ENCODE data around the gene CTNNA2. TPM values are rescaled to one million over a fixed set of nuclear protein-coding genes. Genes with fewer than 3 reads are reported as not detected.

CTNNA2 gene
- total and polyA plus RNA-seq, 11 donors, result 0.20 to 0.81 TPM; not detected in 9

GRCh38 chr2:80420530-80421208 lies 907.8 kb downstream of the CTNNA2 start:
- Histone ChIP-seq H3K27ac (no peak overlapping the region), H3K27me3 (no peaks in the 10 kb centered on the region), H3K4me1 (peaks cover 0 to 5% (median 0%) of the 10 kb centered on the region in 12 donors), H3K36me3 (no peaks in the 10 kb centered on the region), H3K4me3 (no peak overlapping the region), H3K9me3 (peaks cover 0 to 11% (median 0%) of the 10 kb centered on the region in 12 donors)
- WGBS, 4 donors, result 57 to 69% (median 59%) methylated on average over 6 of the region's 6 CpGs
- ATAC-seq (no peak), DNase-seq (no peak)
- TF ChIP-seq CTCF (IDR thresholded peaks at IDR 0.05) (no peak), POLR2A (IDR thresholded peaks at IDR 0.05) (no peak)
- intact Hi-C loops (cut with DNase I), result no loop called here

GRCh38 chr2:80429251-80429650 lies 916.4 kb downstream of the CTNNA2 start:
- intact Hi-C loops (cut with DNase I), result loop anchor here in 1 of 10 donors (5.0 kb wide), 1 partner anchor 102 kb away; no protein-coding TSS in a partner anchor
- Histone ChIP-seq H3K27ac (no peak overlapping the region), H3K27me3 (no peaks in the 10 kb centered on the region), H3K4me1 (peaks cover 0 to 9% (median 0%) of the 10 kb centered on the region in 12 donors), H3K9me3 (no peaks in the 10 kb centered on the region), H3K36me3 (no peaks in the 10 kb centered on the region), H3K4me3 (no peak overlapping the region)
- DNase-seq (no peak), ATAC-seq (no peak)
- 78 to 87% (median 82%) methylated on average over 2 of the region's 2 CpGs for WGBS, 4 donors
- TF ChIP-seq CTCF (IDR thresholded peaks at IDR 0.05) (no peak), POLR2A (IDR thresholded peaks at IDR 0.05) (no peak)

DNA sequence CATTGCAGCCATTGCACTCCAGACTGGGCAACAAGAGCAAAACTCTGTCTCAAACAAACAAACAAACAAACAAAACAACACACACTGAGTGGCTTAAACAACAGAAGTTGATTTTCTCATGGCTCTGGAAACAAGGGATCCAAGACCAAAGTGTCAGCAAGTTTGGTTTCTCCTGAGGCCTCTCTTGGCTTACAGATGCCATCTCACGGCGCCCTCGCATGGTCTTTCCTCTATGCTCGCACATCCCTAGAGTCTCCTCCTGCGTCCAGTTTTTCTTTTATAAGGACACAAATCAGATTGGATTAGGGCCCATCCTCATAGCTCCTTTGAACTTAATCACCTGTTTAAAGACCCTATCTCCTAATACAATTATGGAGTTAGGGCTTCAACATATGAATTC lies 925.1 kb downstream of the CTNNA2 start:
- ATAC-seq (no peak), DNase-seq (no peak)
- WGBS, 4 donors, result 78 to 91% (median 82%) methylated on average over 5 of the region's 5 CpGs
- TF ChIP-seq POLR2A (IDR thresholded peaks at IDR 0.05) (no peak), CTCF (IDR thresholded peaks at IDR 0.05) (no peak)
- intact Hi-C loops (cut with DNase I), result no loop called here
- Histone ChIP-seq H3K9me3 (no peaks in the 10 kb centered on the region), H3K27ac (no peak overlapping the region), H3K27me3 (no peaks in the 10 kb centered on the region), H3K4me1 (no peaks in the 10 kb centered on the region), H3K36me3 (no peaks in the 10 kb centered on the region), H3K4me3 (no peak overlapping the region)

GRCh38 chr2:80438686-80439085 lies 925.8 kb downstream of the CTNNA2 start:
- intact Hi-C loops (cut with DNase I), result no loop called here
- DNase-seq (no peak), ATAC-seq (no peak)
- WGBS, 4 donors, result 50 to 83% (median 74%) methylated on average over 2 of the region's 2 CpGs
- no peaks in the 10 kb centered on the region for H3K36me3 ChIP-seq
- no peak overlapping the region for H3K27ac ChIP-seq
- H3K27me3 ChIP-seq, result no peaks in the 10 kb centered on the region
- H3K9me3 ChIP-seq, result no peaks in the 10 kb centered on the region
- no peaks in the 10 kb centered on the region for H3K4me1 ChIP-seq
- H3K4me3 ChIP-seq, result no peak overlapping the region
- no peak for TF ChIP-seq CTCF (IDR thresholded peaks at IDR 0.05)
- no peak for TF ChIP-seq POLR2A (IDR thresholded peaks at IDR 0.05)
